Endothelial cell of umbilical vein (primary cell): Measurements from ENCODE around the gene PLEKHH2. TPM values are rescaled to one million over a fixed set of nuclear protein-coding genes. Genes with fewer than 3 reads are reported as not detected.

Source experiments
- BruUV-seq: library from RNA; stranded (reverse); fragments of 400-500 nt; replicated peaks from 2 replicates; lab custom pipeline; 2021; lab: Mats Ljungman, UMichigan
- CTCF ChIA-PET: fragments of 300-600, 350-600 bp; sonication (Branson Sonifier 250); formaldehyde crosslinking; loops from one replicate; lab custom pipeline; 2021; ENCODE audit warnings: antibody characterized with exemption, inconsistent platforms; lab: Charles Lee
- POLR2A ChIA-PET: fragments of 300-600, 350-600 bp; sonication (Branson Sonifier 250); formaldehyde crosslinking; loops from one replicate; lab custom pipeline; 2021; ENCODE audit warnings: antibody characterized with exemption, inconsistent platforms; lab: Charles Lee
- DNase-seq: peaks from one replicate; pipeline ENCODE4 v3.0.0-alpha.2; 2011; ENCODE audit warnings: low read depth, low spot score
- FAIRE-seq: peaks from 2 replicates; lab custom pipeline; 2011; peaks lifted over from hg19 to GRCh38; lab: Jason Lieb, UNC
- H2AFZ ChIP-seq: 2 replicates; pipeline ENCODE4 v1.6.0; 2012; ENCODE audit warnings: low read depth, low read length, control low read depth, inconsistent platforms
- H3K27ac ChIP-seq: 2 replicates; pipeline ENCODE4 v1.5.1; 2011; ENCODE audit warnings: low read depth, mild to moderate bottlenecking, control low read depth, low read length, moderate library complexity; ENCODE audit not compliant: insufficient read depth
- H3K27me3 ChIP-seq, 2 experiments: 2 replicates each; pipeline versions ENCODE4 v1.6.0 to v1.6.1; 2011; ENCODE audit warnings: low read length in 2 of 2, mixed read lengths in 1 of 2; ENCODE audit not compliant: control insufficient read depth in 2 of 2, insufficient read depth in 2 of 2
- H3K36me3 ChIP-seq, 2 experiments: 2 replicates in 1 of 2; 3 replicates in 1 of 2; pipeline ENCODE4 v1.5.1; 2011; ENCODE audit warnings: low read length in 2 of 2, mild to moderate bottlenecking in 1 of 2, moderate library complexity in 1 of 2; ENCODE audit not compliant: control insufficient read depth in 2 of 2, insufficient read depth in 2 of 2; ENCODE audit errors: extremely low read depth in 1 of 2
- H3K4me1 ChIP-seq: 3 replicates; pipeline ENCODE4 v1.5.1; 2011; ENCODE audit warnings: mild to moderate bottlenecking, low read length; ENCODE audit not compliant: control insufficient read depth, insufficient read depth; ENCODE audit errors: extremely low read depth
- H3K4me2 ChIP-seq: 2 replicates; pipeline ENCODE4 v1.6.1; 2011; ENCODE audit warnings: low read length, control low read depth, mixed read lengths; ENCODE audit not compliant: insufficient read depth
- H3K4me3 ChIP-seq, 3 experiments: fragments of 200-600 bp in 1 of 3; sonication (generic), shearing (Covaris generic) in 1 of 3; replicated peaks in 1 of 3; 2 replicates each; pipeline ENCODE4 v1.5.1; 2011 to 2016; ENCODE audit warnings: control low read depth in 3 of 3, low read length in 3 of 3, mild to moderate bottlenecking in 2 of 3, inconsistent platforms in 1 of 3, low read depth in 1 of 3, moderate library complexity in 1 of 3; ENCODE audit not compliant: insufficient read depth in 1 of 3
- H3K79me2 ChIP-seq: 2 replicates; pipeline ENCODE4 v1.6.0; 2012; ENCODE audit warnings: low read length, inconsistent platforms; ENCODE audit not compliant: control insufficient read depth, insufficient read depth
- H3K9ac ChIP-seq: replicated peaks from 2 replicates; pipeline ENCODE3; 2011; ENCODE audit warnings: low read length, control low read depth; ENCODE audit not compliant: insufficient read depth; ENCODE audit errors: extremely low read depth
- H3K9me1 ChIP-seq: replicated peaks from 3 replicates; pipeline ENCODE4 v1.6.0; 2011; ENCODE audit warnings: mild to moderate bottlenecking, low read length; ENCODE audit not compliant: control insufficient read depth, insufficient read depth; ENCODE audit errors: extremely low read depth
- H3K9me3 ChIP-seq: replicated peaks from 2 replicates; pipeline ENCODE4 v1.5.1; 2012; ENCODE audit warnings: low read length, inconsistent platforms; ENCODE audit not compliant: control insufficient read depth, insufficient read depth
- H4K20me1 ChIP-seq: replicated peaks from 2 replicates; pipeline ENCODE3; 2011; ENCODE audit warnings: mild to moderate bottlenecking, low read length; ENCODE audit not compliant: control insufficient read depth, insufficient read depth; ENCODE audit errors: extremely low read depth
- EZH2 ChIP-seq: IDR thresholded peaks from 2 replicates; pipeline ENCODE4 v1.6.1; 2012; ENCODE audit warnings: borderline replicate concordance, low read depth, mild to moderate bottlenecking, moderate library complexity, low read length, inconsistent platforms; ENCODE audit not compliant: severe bottlenecking
- FOS ChIP-seq: IDR thresholded peaks from 2 replicates; pipeline ENCODE4 v1.6.1; 2011; ENCODE audit warnings: mild to moderate bottlenecking, low read length, moderate library complexity, borderline replicate concordance; ENCODE audit not compliant: insufficient read depth
- GATA2 ChIP-seq: IDR thresholded peaks from 2 replicates; pipeline ENCODE4 v1.7.0; 2011; ENCODE audit warnings: low read depth, mild to moderate bottlenecking, moderate library complexity, mixed read lengths, low read length; ENCODE audit not compliant: insufficient read length, insufficient read depth
- JUN ChIP-seq: IDR thresholded peaks from 2 replicates; pipeline ENCODE4 v1.6.1; 2011; ENCODE audit warnings: borderline replicate concordance, low read depth; ENCODE audit not compliant: insufficient read length, insufficient read depth
- MYC ChIP-seq: IDR thresholded peaks from one replicate; pipeline ENCODE4 v1.6.1; 2011; ENCODE audit warnings: mild to moderate bottlenecking, low read depth, low read length
- POLR2A ChIP-seq: IDR thresholded peaks from 2 replicates; pipeline ENCODE4 v1.6.1; 2012; ENCODE audit warnings: low read depth, mild to moderate bottlenecking, control low read depth, low read length
- POLR2AphosphoS5 ChIP-seq: IDR thresholded peaks from 2 replicates; pipeline ENCODE4 v1.6.1; 2012; ENCODE audit warnings: low read depth, mild to moderate bottlenecking, control low read depth, low read length, moderate library complexity; ENCODE audit not compliant: insufficient read depth
- dilution Hi-C: fragments of 300-500 bp; cut with MboI; formaldehyde crosslinking; loops from one replicate; pipeline ENCODE4 v1.15.0; 2019; ENCODE audit warnings: low sequenced_read_pairs; ENCODE audit not compliant: extremely low pct_ligation_motif_present
- intact Hi-C: fragments of 100-400 bp; cut with micrococcal nuclease; formaldehyde crosslinking; loops from one replicate; pipeline ENCODE4 v1.10.0; 2022
- polyA plus RNA-seq, 4 experiments: library from polyadenylated mRNA; depleted of rRNA in 3 of 4; stranded (reverse) in 3 of 4; unstranded in 1 of 4; fragments of >200 nt; gene quantifications; 2 replicates each; pipeline versions ENCODE4 v1.2.1 to v1.2.3, GENCODE V29; 2011 to 2012; ENCODE audit warnings: missing spikeins in 1 of 4
- total RNA-seq: library from RNA; stranded (reverse); gene quantifications from 2 replicates; pipeline ENCODE4 v1.2.3, GENCODE V29; 2021
- TF ChIP-seq, protein P1 (sequence below): IDR thresholded peaks from 2 replicates; pipeline ENCODE4 v1.6.1; 2011; ENCODE audit not compliant: insufficient read depth, insufficient read length
- TF ChIP-seq, protein P2 (sequence below), 2 donors: IDR thresholded peaks; 1 replicate in 1 of 2; 2 replicates in 1 of 2; pipeline ENCODE4 v1.5.1; 2011; ENCODE audit warnings: low read length in 2 of 2, mild to moderate bottlenecking in 2 of 2, moderate library complexity in 2 of 2, control low read depth in 1 of 2, inconsistent platforms in 1 of 2, low read depth in 1 of 2; ENCODE audit not compliant: insufficient read depth in 1 of 2; ENCODE audit errors: extremely low read depth in 1 of 2

Gene PLEKHH2
- total and polyA plus RNA-seq, 2 donors (not counting 3 experiments of a cell fraction or from before 2014, with no cell fraction given) = 0.41 to 0.58 TPM

DNA sequence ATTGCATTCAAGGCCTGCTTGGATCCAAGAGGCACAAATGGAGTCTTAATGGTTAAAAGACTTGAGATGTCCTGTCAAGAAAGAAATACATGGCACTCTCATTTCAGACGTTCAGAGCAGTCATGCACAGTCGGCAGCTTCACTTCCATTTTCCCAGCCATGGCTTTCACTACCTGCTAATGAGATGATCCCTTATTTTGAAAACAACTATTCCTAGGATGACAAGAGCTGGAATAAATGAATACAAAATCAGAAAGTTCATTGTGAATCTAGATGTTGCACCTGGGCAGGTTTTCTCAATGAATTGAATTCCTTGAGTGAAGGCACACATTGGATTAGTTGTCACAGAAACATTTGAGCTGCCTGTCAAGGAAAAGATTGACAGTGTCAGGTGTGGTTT lies 175.9 kb downstream of the PLEKHH2 start:
- Histone ChIP-seq H3K4me1 (no peaks in the 10 kb centered on the region), H2AFZ (no peak overlapping the region), H3K4me3 (no peak overlapping the region), H4K20me1 (no peaks in the 10 kb centered on the region), H3K9ac (no peak overlapping the region), H3K9me1 (no peaks in the 10 kb centered on the region), H3K27me3 (no peaks in the 10 kb centered on the region), H3K4me2 (no peak overlapping the region), H3K36me3 (no peaks in the 10 kb centered on the region), H3K27ac (no peak overlapping the region), H3K9me3 (no peaks in the 10 kb centered on the region), H3K79me2 (no peaks in the 10 kb centered on the region)
- intact Hi-C loops = no loop called here
- dilution Hi-C loops = no loop called here
- no peak for FAIRE-seq
- POLR2A ChIA-PET = no interaction called here
- no peak for TF ChIP-seq EZH2
- TF ChIP-seq GATA2 = no peak
- TF ChIP-seq JUN = no peak
- TF ChIP-seq FOS = no peak
- TF ChIP-seq, protein P1, sequence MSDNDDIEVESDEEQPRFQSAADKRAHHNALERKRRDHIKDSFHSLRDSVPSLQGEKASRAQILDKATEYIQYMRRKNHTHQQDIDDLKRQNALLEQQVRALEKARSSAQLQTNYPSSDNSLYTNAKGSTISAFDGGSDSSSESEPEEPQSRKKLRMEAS = no peak
- TF ChIP-seq POLR2A = no peak
- TF ChIP-seq POLR2AphosphoS5 = no peak
- no peak for TF ChIP-seq MYC
- TF ChIP-seq, protein P2, sequence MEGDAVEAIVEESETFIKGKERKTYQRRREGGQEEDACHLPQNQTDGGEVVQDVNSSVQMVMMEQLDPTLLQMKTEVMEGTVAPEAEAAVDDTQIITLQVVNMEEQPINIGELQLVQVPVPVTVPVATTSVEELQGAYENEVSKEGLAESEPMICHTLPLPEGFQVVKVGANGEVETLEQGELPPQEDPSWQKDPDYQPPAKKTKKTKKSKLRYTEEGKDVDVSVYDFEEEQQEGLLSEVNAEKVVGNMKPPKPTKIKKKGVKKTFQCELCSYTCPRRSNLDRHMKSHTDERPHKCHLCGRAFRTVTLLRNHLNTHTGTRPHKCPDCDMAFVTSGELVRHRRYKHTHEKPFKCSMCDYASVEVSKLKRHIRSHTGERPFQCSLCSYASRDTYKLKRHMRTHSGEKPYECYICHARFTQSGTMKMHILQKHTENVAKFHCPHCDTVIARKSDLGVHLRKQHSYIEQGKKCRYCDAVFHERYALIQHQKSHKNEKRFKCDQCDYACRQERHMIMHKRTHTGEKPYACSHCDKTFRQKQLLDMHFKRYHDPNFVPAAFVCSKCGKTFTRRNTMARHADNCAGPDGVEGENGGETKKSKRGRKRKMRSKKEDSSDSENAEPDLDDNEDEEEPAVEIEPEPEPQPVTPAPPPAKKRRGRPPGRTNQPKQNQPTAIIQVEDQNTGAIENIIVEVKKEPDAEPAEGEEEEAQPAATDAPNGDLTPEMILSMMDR (IDR thresholded peaks at IDR 0.05; ENCODE audit: extremely low read depth in 1 of 2, insufficient read depth in 1 of 2, low read depth in 1 of 2, low read length in 2 of 2) = no peak
- no peak for DNase-seq
- no TSS peak for BruUV-seq
- CTCF ChIA-PET = no interaction called here
